WTC11 (cell line): ENCODE data around the gene BABAM2. TPM values are rescaled to one million over a fixed set of nuclear protein-coding genes. Genes with fewer than 3 reads are reported as not detected.

Source experiments
- ATAC-seq: fragments of 200-7000 bp; cut with Tn5 transposase; 2 replicates; pipeline ENCODE4 v1.10.0; 2021; ENCODE audit warnings: mild to moderate bottlenecking, moderate library complexity
- CTCF ChIA-PET: fragments of 300-600 bp; sonication (Branson Sonifier 250); formaldehyde crosslinking; loops from one replicate; lab custom pipeline; 2021; ENCODE audit warnings: antibody characterized with exemption; lab: Charles Lee
- POLR2A ChIA-PET: fragments of 350-600 bp; sonication (Branson Sonifier 250); formaldehyde crosslinking; loops from one replicate; lab custom pipeline; 2021; ENCODE audit warnings: antibody characterized with exemption; lab: Charles Lee
- DNase-seq: peaks from one replicate; pipeline ENCODE4 v3.0.0; 2021; ENCODE audit warnings: low spot score
- H3K27ac Mint-ChIP-seq: 2 replicates; pipeline ENCODE4 v1.8.0; 2021; ENCODE audit warnings: mixed read lengths
- H3K27me3 Mint-ChIP-seq: 2 replicates; pipeline ENCODE4 v1.8.0; 2021; ENCODE audit warnings: low read depth, mild to moderate bottlenecking, moderate library complexity, mixed read lengths
- H3K36me3 Mint-ChIP-seq: 2 replicates; pipeline ENCODE4 v1.8.0; 2021; ENCODE audit warnings: mixed read lengths
- H3K4me1 Mint-ChIP-seq: 2 replicates; pipeline ENCODE4 v1.8.0; 2022; ENCODE audit warnings: mixed read lengths
- H3K4me3 Mint-ChIP-seq: 2 replicates; pipeline ENCODE4 v1.8.0; 2021; ENCODE audit warnings: mild to moderate bottlenecking, moderate library complexity, mixed read lengths
- H3K9me3 Mint-ChIP-seq: 2 replicates; pipeline ENCODE4 v1.8.0; 2021; ENCODE audit warnings: mixed read lengths
- ATF2 ChIP-seq: sonication (generic); formaldehyde crosslinking; IDR thresholded peaks from 2 replicates; pipeline ENCODE4 v1.8.1; 2022; ENCODE audit warnings: low read depth, missing genetic modification reagents, borderline replicate concordance
- CBFB ChIP-seq: sonication (generic); formaldehyde crosslinking; IDR thresholded peaks from 2 replicates; pipeline ENCODE4 v1.8.1; 2022; ENCODE audit warnings: mild to moderate bottlenecking, low read depth, missing genetic modification reagents
- ELF4 ChIP-seq: sonication (generic); formaldehyde crosslinking; IDR thresholded peaks from 2 replicates; pipeline ENCODE4 v1.8.1; 2022; ENCODE audit warnings: low read depth, mild to moderate bottlenecking, moderate library complexity, missing genetic modification reagents
- ETV6 ChIP-seq: sonication (generic); formaldehyde crosslinking; IDR thresholded peaks from 2 replicates; pipeline ENCODE4 v1.8.1; 2022; ENCODE audit warnings: mild to moderate bottlenecking, missing genetic modification reagents
- GABPB1 ChIP-seq: sonication (generic); formaldehyde crosslinking; IDR thresholded peaks from 2 replicates; pipeline ENCODE4 v1.8.1; 2023; ENCODE audit warnings: mild to moderate bottlenecking, missing genetic modification reagents
- HMGA2 ChIP-seq: fragments of 250-450 bp; sonication (Bioruptor Pico); IDR thresholded peaks from 2 replicates; pipeline ENCODE4 v1.4.0; 2021; ENCODE audit warnings: mild to moderate bottlenecking, moderate library complexity
- JAZF1 ChIP-seq: fragments of 250-450 bp; sonication (Bioruptor Pico); IDR thresholded peaks from 2 replicates; pipeline ENCODE4 v1.9.0; 2021; ENCODE audit warnings: moderate library complexity, mild to moderate bottlenecking, inconsistent platforms
- MXD4 ChIP-seq: fragments of 250-450 bp; sonication (Bioruptor Pico); IDR thresholded peaks from 2 replicates; pipeline ENCODE4 v1.8.0; 2021; ENCODE audit warnings: mild to moderate bottlenecking, moderate library complexity, borderline replicate concordance
- MYBL2 ChIP-seq: sonication (generic); formaldehyde crosslinking; IDR thresholded peaks from 2 replicates; pipeline ENCODE4 v1.8.1; 2023; ENCODE audit warnings: mild to moderate bottlenecking, moderate library complexity, missing genetic modification reagents
- NR2C2 ChIP-seq: sonication (generic); formaldehyde crosslinking; IDR thresholded peaks from 2 replicates; pipeline ENCODE4 v1.8.0; 2022; ENCODE audit warnings: mild to moderate bottlenecking, missing genetic modification reagents
- RELA ChIP-seq: sonication (generic); formaldehyde crosslinking; IDR thresholded peaks from 2 replicates; pipeline ENCODE4 v1.8.1; 2022; ENCODE audit warnings: missing genetic modification reagents, mild to moderate bottlenecking, borderline replicate concordance
- SP1 ChIP-seq: sonication (generic); formaldehyde crosslinking; conservative IDR thresholded peaks from 2 replicates; pipeline ENCODE4 v1.8.1; 2022; ENCODE audit warnings: missing genetic modification reagents
- TEAD1 ChIP-seq: sonication (generic); formaldehyde crosslinking; IDR thresholded peaks from 2 replicates; pipeline ENCODE4 v1.8.0; 2022; ENCODE audit warnings: mild to moderate bottlenecking, missing genetic modification reagents
- TP53 ChIP-seq: sonication (generic); formaldehyde crosslinking; IDR thresholded peaks from 2 replicates; pipeline ENCODE4 v1.8.1; 2023; ENCODE audit warnings: mild to moderate bottlenecking, missing genetic modification reagents
- ZNF138 ChIP-seq: sonication (generic); formaldehyde crosslinking; conservative IDR thresholded peaks from 2 replicates; pipeline ENCODE4 v1.8.1; 2022; ENCODE audit warnings: mild to moderate bottlenecking, moderate library complexity, missing genetic modification reagents
- ZNF263 ChIP-seq: sonication (generic); formaldehyde crosslinking; IDR thresholded peaks from 2 replicates; pipeline ENCODE4 v1.8.1; 2022; ENCODE audit warnings: low read depth, mild to moderate bottlenecking, moderate library complexity, missing genetic modification reagents
- ZNF425 ChIP-seq: fragments of 250-450 bp; sonication (Bioruptor Pico); conservative IDR thresholded peaks from 2 replicates; pipeline ENCODE4 v1.9.0; 2021; ENCODE audit warnings: mild to moderate bottlenecking
- ZNF532 ChIP-seq: fragments of 250-450 bp; sonication (Bioruptor Pico); IDR thresholded peaks from 2 replicates; pipeline ENCODE4 v1.9.0; 2021; ENCODE audit warnings: mild to moderate bottlenecking, borderline replicate concordance
- total RNA-seq: library from RNA; stranded (reverse); gene quantifications from 3 replicates; pipeline ENCODE4 v1.2.3, GENCODE V29; 2021
- TF ChIP-seq, protein P1 (sequence below): sonication (generic); formaldehyde crosslinking; IDR thresholded peaks from 2 replicates; pipeline ENCODE4 v1.8.0; 2022; ENCODE audit warnings: mild to moderate bottlenecking, missing genetic modification reagents
- TF ChIP-seq, protein P2 (sequence below): fragments of 200-600 bp; IDR thresholded peaks from 2 replicates; pipeline ENCODE4 v1.8.0; 2022; ENCODE audit warnings: antibody characterized with exemption
- TF ChIP-seq, protein P3 (sequence below): sonication (generic); formaldehyde crosslinking; IDR thresholded peaks from 2 replicates; pipeline ENCODE4 v1.8.0; 2023; ENCODE audit warnings: missing genetic modification reagents, mild to moderate bottlenecking, borderline replicate concordance

The BABAM2 gene
- total RNA-seq, 1 experiment from 2014 or later = 16.5 TPM

DNA sequence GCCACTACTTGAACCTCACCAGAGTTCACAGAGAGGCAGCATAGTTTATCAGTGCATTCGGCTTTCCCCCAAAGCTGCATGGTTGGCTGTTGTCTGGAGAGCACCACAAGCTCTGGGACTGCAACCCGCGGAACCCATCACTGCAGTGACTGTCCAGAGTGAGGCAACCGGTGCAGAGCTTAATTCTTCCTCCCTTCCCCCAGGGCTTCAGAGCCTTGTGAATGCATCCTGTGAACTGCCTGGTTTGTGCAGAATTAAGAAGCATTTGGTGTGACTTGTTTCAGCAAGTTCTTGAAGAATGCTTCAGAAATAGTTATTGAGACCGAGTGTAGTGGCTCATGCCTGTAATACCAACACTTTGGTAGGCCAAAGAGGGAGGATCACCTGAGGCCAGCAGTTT, 402.9 kb downstream of the BABAM2 start (continued):
- TF ChIP-seq ZNF532 (no peak), ETV6 (no peak), NR2C2 (CRISPR knock-in tag) (no peak), CBFB (CRISPR knock-in tag) (no peak)
- TF ChIP-seq, all 79 proteins: peak for 0

DNA sequence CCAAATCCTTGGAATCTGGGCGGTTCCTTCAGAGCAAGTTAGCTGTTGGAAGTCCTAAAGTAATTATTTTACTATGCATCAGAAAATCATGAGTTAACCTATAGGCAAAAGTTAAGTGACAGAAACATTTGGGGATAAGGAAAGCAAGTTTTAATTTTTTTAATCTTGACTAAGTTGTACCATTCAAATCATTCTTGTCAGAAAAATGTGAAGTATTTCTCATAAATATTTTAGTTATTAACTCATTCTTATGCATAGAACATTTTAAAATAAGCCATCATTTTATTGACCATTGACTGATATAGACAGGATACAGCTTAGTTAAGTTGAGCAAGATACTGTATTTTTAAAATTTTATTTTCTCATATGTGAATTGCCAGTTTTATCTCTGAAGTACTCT, 403.9 kb downstream of the BABAM2 start:
- H3K36me3 Mint-ChIP-seq = no peaks in the 10 kb centered on the region
- peaks cover 26% of the 10 kb centered on the region for H3K4me1 Mint-ChIP-seq
- H3K9me3 Mint-ChIP-seq = no peaks in the 10 kb centered on the region
- DNase-seq = no peak
- ATAC-seq = no peak
- ChIA-PET CTCF (no interaction called here), POLR2A (no interaction called here)
- H3K27me3 Mint-ChIP-seq = no peaks in the 10 kb centered on the region
- H3K4me3 Mint-ChIP-seq = no peak overlapping the region
- H3K27ac Mint-ChIP-seq = no peak overlapping the region
- TF ChIP-seq, protein P1, sequence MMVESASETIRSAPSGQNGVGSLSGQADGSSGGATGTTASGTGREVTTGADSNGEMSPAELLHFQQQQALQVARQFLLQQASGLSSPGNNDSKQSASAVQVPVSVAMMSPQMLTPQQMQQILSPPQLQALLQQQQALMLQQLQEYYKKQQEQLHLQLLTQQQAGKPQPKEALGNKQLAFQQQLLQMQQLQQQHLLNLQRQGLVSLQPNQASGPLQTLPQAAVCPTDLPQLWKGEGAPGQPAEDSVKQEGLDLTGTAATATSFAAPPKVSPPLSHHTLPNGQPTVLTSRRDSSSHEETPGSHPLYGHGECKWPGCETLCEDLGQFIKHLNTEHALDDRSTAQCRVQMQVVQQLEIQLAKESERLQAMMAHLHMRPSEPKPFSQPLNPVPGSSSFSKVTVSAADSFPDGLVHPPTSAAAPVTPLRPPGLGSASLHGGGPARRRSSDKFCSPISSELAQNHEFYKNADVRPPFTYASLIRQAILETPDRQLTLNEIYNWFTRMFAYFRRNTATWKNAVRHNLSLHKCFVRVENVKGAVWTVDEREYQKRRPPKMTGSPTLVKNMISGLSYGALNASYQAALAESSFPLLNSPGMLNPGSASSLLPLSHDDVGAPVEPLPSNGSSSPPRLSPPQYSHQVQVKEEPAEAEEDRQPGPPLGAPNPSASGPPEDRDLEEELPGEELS (CRISPR knock-in tag) = no peak
- TF ChIP-seq, protein P2, sequence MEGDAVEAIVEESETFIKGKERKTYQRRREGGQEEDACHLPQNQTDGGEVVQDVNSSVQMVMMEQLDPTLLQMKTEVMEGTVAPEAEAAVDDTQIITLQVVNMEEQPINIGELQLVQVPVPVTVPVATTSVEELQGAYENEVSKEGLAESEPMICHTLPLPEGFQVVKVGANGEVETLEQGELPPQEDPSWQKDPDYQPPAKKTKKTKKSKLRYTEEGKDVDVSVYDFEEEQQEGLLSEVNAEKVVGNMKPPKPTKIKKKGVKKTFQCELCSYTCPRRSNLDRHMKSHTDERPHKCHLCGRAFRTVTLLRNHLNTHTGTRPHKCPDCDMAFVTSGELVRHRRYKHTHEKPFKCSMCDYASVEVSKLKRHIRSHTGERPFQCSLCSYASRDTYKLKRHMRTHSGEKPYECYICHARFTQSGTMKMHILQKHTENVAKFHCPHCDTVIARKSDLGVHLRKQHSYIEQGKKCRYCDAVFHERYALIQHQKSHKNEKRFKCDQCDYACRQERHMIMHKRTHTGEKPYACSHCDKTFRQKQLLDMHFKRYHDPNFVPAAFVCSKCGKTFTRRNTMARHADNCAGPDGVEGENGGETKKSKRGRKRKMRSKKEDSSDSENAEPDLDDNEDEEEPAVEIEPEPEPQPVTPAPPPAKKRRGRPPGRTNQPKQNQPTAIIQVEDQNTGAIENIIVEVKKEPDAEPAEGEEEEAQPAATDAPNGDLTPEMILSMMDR = no peak
- TF ChIP-seq MYBL2 (CRISPR knock-in tag) (no peak), ZNF263 (CRISPR knock-in tag) (no peak), RELA (CRISPR knock-in tag) (no peak), HMGA2 (CRISPR knock-in tag) (no peak), ZNF138 (CRISPR knock-in tag) (no peak), TEAD1 (CRISPR knock-in tag) (no peak), TP53 (no peak), GABPB1 (CRISPR knock-in tag) (no peak), MXD4 (CRISPR knock-in tag) (no peak), ATF2 (CRISPR knock-in tag) (no peak), ELF4 (no peak), ZNF425 (no peak), JAZF1 (CRISPR knock-in tag) (no peak), SP1 (no peak)
- TF ChIP-seq, protein P3, sequence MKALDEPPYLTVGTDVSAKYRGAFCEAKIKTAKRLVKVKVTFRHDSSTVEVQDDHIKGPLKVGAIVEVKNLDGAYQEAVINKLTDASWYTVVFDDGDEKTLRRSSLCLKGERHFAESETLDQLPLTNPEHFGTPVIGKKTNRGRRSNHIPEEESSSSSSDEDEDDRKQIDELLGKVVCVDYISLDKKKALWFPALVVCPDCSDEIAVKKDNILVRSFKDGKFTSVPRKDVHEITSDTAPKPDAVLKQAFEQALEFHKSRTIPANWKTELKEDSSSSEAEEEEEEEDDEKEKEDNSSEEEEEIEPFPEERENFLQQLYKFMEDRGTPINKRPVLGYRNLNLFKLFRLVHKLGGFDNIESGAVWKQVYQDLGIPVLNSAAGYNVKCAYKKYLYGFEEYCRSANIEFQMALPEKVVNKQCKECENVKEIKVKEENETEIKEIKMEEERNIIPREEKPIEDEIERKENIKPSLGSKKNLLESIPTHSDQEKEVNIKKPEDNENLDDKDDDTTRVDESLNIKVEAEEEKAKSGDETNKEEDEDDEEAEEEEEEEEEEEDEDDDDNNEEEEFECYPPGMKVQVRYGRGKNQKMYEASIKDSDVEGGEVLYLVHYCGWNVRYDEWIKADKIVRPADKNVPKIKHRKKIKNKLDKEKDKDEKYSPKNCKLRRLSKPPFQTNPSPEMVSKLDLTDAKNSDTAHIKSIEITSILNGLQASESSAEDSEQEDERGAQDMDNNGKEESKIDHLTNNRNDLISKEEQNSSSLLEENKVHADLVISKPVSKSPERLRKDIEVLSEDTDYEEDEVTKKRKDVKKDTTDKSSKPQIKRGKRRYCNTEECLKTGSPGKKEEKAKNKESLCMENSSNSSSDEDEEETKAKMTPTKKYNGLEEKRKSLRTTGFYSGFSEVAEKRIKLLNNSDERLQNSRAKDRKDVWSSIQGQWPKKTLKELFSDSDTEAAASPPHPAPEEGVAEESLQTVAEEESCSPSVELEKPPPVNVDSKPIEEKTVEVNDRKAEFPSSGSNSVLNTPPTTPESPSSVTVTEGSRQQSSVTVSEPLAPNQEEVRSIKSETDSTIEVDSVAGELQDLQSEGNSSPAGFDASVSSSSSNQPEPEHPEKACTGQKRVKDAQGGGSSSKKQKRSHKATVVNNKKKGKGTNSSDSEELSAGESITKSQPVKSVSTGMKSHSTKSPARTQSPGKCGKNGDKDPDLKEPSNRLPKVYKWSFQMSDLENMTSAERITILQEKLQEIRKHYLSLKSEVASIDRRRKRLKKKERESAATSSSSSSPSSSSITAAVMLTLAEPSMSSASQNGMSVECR (CRISPR knock-in tag) = no peak
